Endothelial cell of umbilical vein (primary cell): Measurements from ENCODE around the gene SCG2. TPM values are rescaled to one million over a fixed set of nuclear protein-coding genes. Genes with fewer than 3 reads are reported as not detected.

Experiments used
- BruUV-seq: library from RNA; stranded (reverse); fragments of 400-500 nt; replicated peaks from 2 replicates; lab custom pipeline; 2021; lab: Mats Ljungman, UMichigan
- CTCF ChIA-PET: fragments of 300-600, 350-600 bp; sonication (Branson Sonifier 250); formaldehyde crosslinking; loops from one replicate; lab custom pipeline; 2021; ENCODE audit warnings: antibody characterized with exemption, inconsistent platforms; lab: Charles Lee
- POLR2A ChIA-PET: fragments of 300-600, 350-600 bp; sonication (Branson Sonifier 250); formaldehyde crosslinking; loops from one replicate; lab custom pipeline; 2021; ENCODE audit warnings: antibody characterized with exemption, inconsistent platforms; lab: Charles Lee
- DNase-seq: peaks from one replicate; pipeline ENCODE4 v3.0.0-alpha.2; 2011; ENCODE audit warnings: low read depth, low spot score
- FAIRE-seq: peaks from 2 replicates; lab custom pipeline; 2011; peaks lifted over from hg19 to GRCh38; lab: Jason Lieb, UNC
- H2AFZ ChIP-seq: 2 replicates; pipeline ENCODE4 v1.6.0; 2012; ENCODE audit warnings: low read depth, low read length, control low read depth, inconsistent platforms
- H3K27ac ChIP-seq: 2 replicates; pipeline ENCODE4 v1.5.1; 2011; ENCODE audit warnings: low read depth, mild to moderate bottlenecking, control low read depth, low read length, moderate library complexity; ENCODE audit not compliant: insufficient read depth
- H3K27me3 ChIP-seq, 2 experiments: 2 replicates each; pipeline versions ENCODE4 v1.6.0 to v1.6.1; 2011; ENCODE audit warnings: low read length in 2 of 2, mixed read lengths in 1 of 2; ENCODE audit not compliant: control insufficient read depth in 2 of 2, insufficient read depth in 2 of 2
- H3K36me3 ChIP-seq, 2 experiments: 2 replicates in 1 of 2; 3 replicates in 1 of 2; pipeline ENCODE4 v1.5.1; 2011; ENCODE audit warnings: low read length in 2 of 2, mild to moderate bottlenecking in 1 of 2, moderate library complexity in 1 of 2; ENCODE audit not compliant: control insufficient read depth in 2 of 2, insufficient read depth in 2 of 2; ENCODE audit errors: extremely low read depth in 1 of 2
- H3K4me1 ChIP-seq: 3 replicates; pipeline ENCODE4 v1.5.1; 2011; ENCODE audit warnings: mild to moderate bottlenecking, low read length; ENCODE audit not compliant: control insufficient read depth, insufficient read depth; ENCODE audit errors: extremely low read depth
- H3K4me2 ChIP-seq: 2 replicates; pipeline ENCODE4 v1.6.1; 2011; ENCODE audit warnings: low read length, control low read depth, mixed read lengths; ENCODE audit not compliant: insufficient read depth
- H3K4me3 ChIP-seq, 3 experiments: fragments of 200-600 bp in 1 of 3; sonication (generic), shearing (Covaris generic) in 1 of 3; replicated peaks in 1 of 3; 2 replicates each; pipeline ENCODE4 v1.5.1; 2011 to 2016; ENCODE audit warnings: control low read depth in 3 of 3, low read length in 3 of 3, mild to moderate bottlenecking in 2 of 3, inconsistent platforms in 1 of 3, low read depth in 1 of 3, moderate library complexity in 1 of 3; ENCODE audit not compliant: insufficient read depth in 1 of 3
- H3K79me2 ChIP-seq: 2 replicates; pipeline ENCODE4 v1.6.0; 2012; ENCODE audit warnings: low read length, inconsistent platforms; ENCODE audit not compliant: control insufficient read depth, insufficient read depth
- H3K9ac ChIP-seq: replicated peaks from 2 replicates; pipeline ENCODE3; 2011; ENCODE audit warnings: low read length, control low read depth; ENCODE audit not compliant: insufficient read depth; ENCODE audit errors: extremely low read depth
- H3K9me1 ChIP-seq: replicated peaks from 3 replicates; pipeline ENCODE4 v1.6.0; 2011; ENCODE audit warnings: mild to moderate bottlenecking, low read length; ENCODE audit not compliant: control insufficient read depth, insufficient read depth; ENCODE audit errors: extremely low read depth
- H3K9me3 ChIP-seq: replicated peaks from 2 replicates; pipeline ENCODE4 v1.5.1; 2012; ENCODE audit warnings: low read length, inconsistent platforms; ENCODE audit not compliant: control insufficient read depth, insufficient read depth
- H4K20me1 ChIP-seq: replicated peaks from 2 replicates; pipeline ENCODE3; 2011; ENCODE audit warnings: mild to moderate bottlenecking, low read length; ENCODE audit not compliant: control insufficient read depth, insufficient read depth; ENCODE audit errors: extremely low read depth
- CTCF ChIP-seq, 2 donors: IDR thresholded peaks; 1 replicate in 1 of 2; 2 replicates in 1 of 2; pipeline ENCODE4 v1.5.1; 2011; ENCODE audit warnings: low read length in 2 of 2, mild to moderate bottlenecking in 2 of 2, moderate library complexity in 2 of 2, control low read depth in 1 of 2, inconsistent platforms in 1 of 2, low read depth in 1 of 2; ENCODE audit not compliant: insufficient read depth in 1 of 2; ENCODE audit errors: extremely low read depth in 1 of 2
- EZH2 ChIP-seq: IDR thresholded peaks from 2 replicates; pipeline ENCODE4 v1.6.1; 2012; ENCODE audit warnings: borderline replicate concordance, low read depth, mild to moderate bottlenecking, moderate library complexity, low read length, inconsistent platforms; ENCODE audit not compliant: severe bottlenecking
- FOS ChIP-seq: IDR thresholded peaks from 2 replicates; pipeline ENCODE4 v1.6.1; 2011; ENCODE audit warnings: mild to moderate bottlenecking, low read length, moderate library complexity, borderline replicate concordance; ENCODE audit not compliant: insufficient read depth
- GATA2 ChIP-seq: IDR thresholded peaks from 2 replicates; pipeline ENCODE4 v1.7.0; 2011; ENCODE audit warnings: low read depth, mild to moderate bottlenecking, moderate library complexity, mixed read lengths, low read length; ENCODE audit not compliant: insufficient read length, insufficient read depth
- JUN ChIP-seq: IDR thresholded peaks from 2 replicates; pipeline ENCODE4 v1.6.1; 2011; ENCODE audit warnings: borderline replicate concordance, low read depth; ENCODE audit not compliant: insufficient read length, insufficient read depth
- POLR2A ChIP-seq: IDR thresholded peaks from 2 replicates; pipeline ENCODE4 v1.6.1; 2012; ENCODE audit warnings: low read depth, mild to moderate bottlenecking, control low read depth, low read length
- POLR2AphosphoS5 ChIP-seq: IDR thresholded peaks from 2 replicates; pipeline ENCODE4 v1.6.1; 2012; ENCODE audit warnings: low read depth, mild to moderate bottlenecking, control low read depth, low read length, moderate library complexity; ENCODE audit not compliant: insufficient read depth
- dilution Hi-C: fragments of 300-500 bp; cut with MboI; formaldehyde crosslinking; loops from one replicate; pipeline ENCODE4 v1.15.0; 2019; ENCODE audit warnings: low sequenced_read_pairs; ENCODE audit not compliant: extremely low pct_ligation_motif_present
- intact Hi-C: fragments of 100-400 bp; cut with micrococcal nuclease; formaldehyde crosslinking; loops from one replicate; pipeline ENCODE4 v1.10.0; 2022
- polyA plus RNA-seq, 4 experiments: library from polyadenylated mRNA; depleted of rRNA in 3 of 4; stranded (reverse) in 3 of 4; unstranded in 1 of 4; fragments of >200 nt; gene quantifications; 2 replicates each; pipeline versions ENCODE4 v1.2.1 to v1.2.3, GENCODE V29; 2011 to 2012; ENCODE audit warnings: missing spikeins in 1 of 4
- total RNA-seq: library from RNA; stranded (reverse); gene quantifications from 2 replicates; pipeline ENCODE4 v1.2.3, GENCODE V29; 2021

Gene SCG2
- total and polyA plus RNA-seq, 2 donors (not counting 3 experiments of a cell fraction or from before 2014, with no cell fraction given), result not detected

- dilution Hi-C loops, result no loop called here
- no peak overlapping the region for H3K4me3 ChIP-seq
These were observed 21.2 kb downstream of the SCG2 start for GRCh38 chr2:223580951-223581350.

GRCh38 chr2:223578846-223579245 is 23.3 kb downstream of the SCG2 start:
- no peak for TF ChIP-seq CTCF (IDR thresholded peaks at IDR 0.05; ENCODE audit: extremely low read depth in 1 of 2, insufficient read depth in 1 of 2, low read depth in 1 of 2, low read length in 2 of 2)
- peak; percentile 29 for TF ChIP-seq FOS
- TF ChIP-seq JUN, result no peak
- TF ChIP-seq POLR2A, result no peak

More at GRCh38 chr2:223580951-223581350, 21.2 kb downstream of the SCG2 start:
- Histone ChIP-seq H3K9ac (no peak overlapping the region), H3K9me3 (no peaks in the 10 kb centered on the region), H4K20me1 (no peaks in the 10 kb centered on the region), H3K36me3 (no peaks in the 10 kb centered on the region), H3K9me1 (no peaks in the 10 kb centered on the region), H2AFZ (no peak overlapping the region), H3K27ac (no peak overlapping the region), H3K4me1 (no peaks in the 10 kb centered on the region), H3K27me3 (peaks cover 0 to 3% of the 10 kb centered on the region in 2 experiments), H3K4me2 (no peak overlapping the region), H3K79me2 (no peaks in the 10 kb centered on the region)
- POLR2A ChIA-PET, result no interaction called here
- no peak for DNase-seq
- BruUV-seq, result no TSS peak
- FAIRE-seq, result no peak
- TF ChIP-seq POLR2AphosphoS5, result no peak
- no peak for TF ChIP-seq GATA2
- TF ChIP-seq FOS, result no peak
- no peak for TF ChIP-seq EZH2
- TF ChIP-seq POLR2A, result no peak
- intact Hi-C loops, result no loop called here
- CTCF ChIA-PET, result interaction anchor here (1.0 to 1.1 kb wide), 2 partner anchors 9 to 22 kb away, joined by 4 to 7 read pairs; partner anchors contain the start of gene SCG2

More at GRCh38 chr2:223578846-223579245, 23.3 kb downstream of the SCG2 start:
- no TSS peak for BruUV-seq
- H3K9me3 ChIP-seq, result no peaks in the 10 kb centered on the region
- DNase-seq, result no peak
- FAIRE-seq, result no peak
- intact Hi-C loops, result no loop called here
- no peak overlapping the region for H3K4me2 ChIP-seq
- H3K4me3 ChIP-seq, result no peak overlapping the region
- POLR2A ChIA-PET, result no interaction called here
- peaks cover 0 to 5% of the 10 kb centered on the region in 2 experiments for H3K27me3 ChIP-seq
- H3K9me1 ChIP-seq, result no peaks in the 10 kb centered on the region
- H3K27ac ChIP-seq, result no peak overlapping the region
- H2AFZ ChIP-seq, result no peak overlapping the region
- dilution Hi-C loops, result no loop called here
- H4K20me1 ChIP-seq, result no peaks in the 10 kb centered on the region
- H3K4me1 ChIP-seq, result no peaks in the 10 kb centered on the region
- CTCF ChIA-PET, result interaction anchor here (1.2 kb wide), 1 partner anchor 9 kb away, joined by 3 read pairs; no protein-coding TSS in a partner anchor
- no peak overlapping the region for H3K9ac ChIP-seq
- H3K79me2 ChIP-seq, result no peaks in the 10 kb centered on the region
- H3K36me3 ChIP-seq, result no peaks in the 10 kb centered on the region
